Uterus (tissue), 4 donors: ENCODE results near the gene EFCAB14. TPM values are rescaled to one million over a fixed set of nuclear protein-coding genes. Genes with fewer than 3 reads are reported as not detected.
A peak's percentile ranks its signal among the peaks of the same experiment; 100 is the strongest.
"Not testable (repeated sequence)": the region's sequence is repeated elsewhere in the genome, so short reads cannot be mapped to it uniquely, and the experiment has no call there.

ENCODE experiments used
- DNase-seq, 2 donors: peaks; one replicate each; pipeline ENCODE4 v3.0.0-alpha.2; 2019 to 2020
- H3K27ac ChIP-seq, 2 donors: fragments of 200-600 bp; sonication (generic); 1 replicate in 1 of 2; 2 replicates in 1 of 2; pipeline ENCODE4 v1.5.1; 2016 to 2018
- H3K27me3 ChIP-seq, 2 donors: fragments of 200-600 bp; sonication (generic); one replicate each; pipeline ENCODE4 v1.5.1; 2018 to 2019; ENCODE audit warnings: control low read depth in 1 of 2
- H3K36me3 ChIP-seq, 2 donors: fragments of 200-600 bp; sonication (generic); one replicate each; pipeline ENCODE4 v1.5.1; 2019; ENCODE audit warnings: control low read depth in 1 of 2
- H3K4me1 ChIP-seq, 2 donors: fragments of 200-600 bp; sonication (generic); one replicate each; pipeline ENCODE4 v1.5.1; 2018 to 2019; ENCODE audit warnings: control low read depth in 1 of 2
- H3K4me3 ChIP-seq, 2 donors: fragments of 200-600 bp; sonication (generic); 1 replicate in 1 of 2; 2 replicates in 1 of 2; pipeline ENCODE4 v1.5.1; 2018 to 2019; ENCODE audit warnings: mild to moderate bottlenecking in 1 of 2
- H3K9me3 ChIP-seq, 2 donors: fragments of 200-600 bp; sonication (generic); one replicate each; pipeline ENCODE4 v1.5.1; 2019; ENCODE audit warnings: control low read depth in 1 of 2
- CTCF ChIP-seq, 4 experiments: fragments of 200-600 bp in 2 of 4; fragments of 450-650 bp in 2 of 4; sonication (generic) in 2 of 4; IDR thresholded peaks; one replicate each; pipeline ENCODE4 v1.5.1; 2016 to 2019; ENCODE audit warnings: antibody characterized with exemption in 4 of 4, mild to moderate bottlenecking in 2 of 4, moderate library complexity in 1 of 4
- POLR2A ChIP-seq, 2 donors: fragments of 450-650 bp; IDR thresholded peaks; one replicate each; pipeline ENCODE4 v1.6.1; 2016; ENCODE audit warnings: antibody characterized with exemption in 2 of 2, mild to moderate bottlenecking in 1 of 2, moderate library complexity in 1 of 2
- intact Hi-C: fragments of 100-400 bp; cut with DNase I; formaldehyde crosslinking; loops from one replicate; pipeline ENCODE4 v1.15.1; 2023; ENCODE audit warnings: low total_unique reads
- total RNA-seq, 4 donors: library from RNA; depleted of rRNA in 3 of 4; stranded (reverse); fragments of >200 nt in 3 of 4; gene quantifications; one replicate each; pipeline versions ENCODE4 v1.1.0 to v1.2.4, GENCODE V29; 2014 to 2023
- donor health status: DM: yes; HTN: yes; CAD: no.

Gene EFCAB14
- total RNA-seq, 4 donors from 2014 or later = 63.5 to 188 (median 96.0) TPM

- TF ChIP-seq POLR2A (IDR thresholded peaks at IDR 0.05) (no peak), CTCF (IDR thresholded peaks at IDR 0.05) (no peak)
- H3K4me3 ChIP-seq = no peak overlapping the region
- H3K27ac ChIP-seq = no peak overlapping the region
- no peaks in the 10 kb centered on the region for H3K27me3 ChIP-seq
- DNase-seq = no peak
- intact Hi-C loops = no loop called here
- no peaks in the 10 kb centered on the region for H3K4me1 ChIP-seq
- no peaks in the 10 kb centered on the region for H3K36me3 ChIP-seq
- H3K9me3 ChIP-seq = no peaks in the 10 kb centered on the region
Observed at GRCh38 chr1:46659307-46659870, 59.5 kb downstream of the EFCAB14 start.

GRCh38 chr1:46657775-46658174 lies 61.1 kb downstream of the EFCAB14 start:
- H3K36me3 ChIP-seq = no peaks in the 10 kb centered on the region
- no peaks in the 10 kb centered on the region for H3K9me3 ChIP-seq
- TF ChIP-seq POLR2A (IDR thresholded peaks at IDR 0.05) (no peak), CTCF (IDR thresholded peaks at IDR 0.05) (no peak)
- no peak for DNase-seq
- no peak overlapping the region for H3K4me3 ChIP-seq
- H3K27me3 ChIP-seq = no peaks in the 10 kb centered on the region
- no peak overlapping the region for H3K27ac ChIP-seq
- intact Hi-C loops = no loop called here
- H3K4me1 ChIP-seq = no peaks in the 10 kb centered on the region

- no peak for DNase-seq
- TF ChIP-seq CTCF (IDR thresholded peaks at IDR 0.05) = no peak
- no peak for TF ChIP-seq POLR2A (IDR thresholded peaks at IDR 0.05)
- no peaks in the 10 kb centered on the region for H3K9me3 ChIP-seq
- intact Hi-C loops = no loop called here
- no peak overlapping the region for H3K27ac ChIP-seq
- no peaks in the 10 kb centered on the region for H3K27me3 ChIP-seq
- no peaks in the 10 kb centered on the region for H3K4me1 ChIP-seq
- no peaks in the 10 kb centered on the region for H3K36me3 ChIP-seq
- no peak overlapping the region for H3K4me3 ChIP-seq
Observed at GRCh38 chr1:46656643-46657042, 62.3 kb downstream of the EFCAB14 start.

- intact Hi-C loops = no loop called here
- Histone ChIP-seq H3K36me3 (no peaks in the 10 kb centered on the region), H3K4me3 (no peak overlapping the region), H3K27me3 (no peaks in the 10 kb centered on the region), H3K9me3 (no peaks in the 10 kb centered on the region), H3K4me1 (no peaks in the 10 kb centered on the region), H3K27ac (no peak overlapping the region)
- no peak for DNase-seq
- TF ChIP-seq POLR2A (IDR thresholded peaks at IDR 0.05) (no peak), CTCF (IDR thresholded peaks at IDR 0.05) (no peak)
Observed at GRCh38 chr1:46655848-46656247, 63.1 kb downstream of the EFCAB14 start.

- H3K4me3 ChIP-seq, H3K9me3 ChIP-seq, H3K27me3 ChIP-seq, intact Hi-C loops, H3K36me3 ChIP-seq, DNase-seq, H3K27ac ChIP-seq, H3K4me1 ChIP-seq: not testable (repeated sequence)
Observed at GRCh38 chr1:46654698-46655097, 64.2 kb downstream of the EFCAB14 start.

GRCh38 chr1:46654012-46654411 lies 64.9 kb downstream of the EFCAB14 start:
- Histone ChIP-seq H3K27me3 (no peaks in the 10 kb centered on the region), H3K9me3 (peaks cover 0 to 3% of the 10 kb centered on the region in 2 donors), H3K27ac (peak overlapping the region; percentile 47 to 72), H3K36me3 (no peaks in the 10 kb centered on the region), H3K4me3 (no peak overlapping the region), H3K4me1 (no peaks in the 10 kb centered on the region)
- TF ChIP-seq POLR2A (IDR thresholded peaks at IDR 0.05) (no peak), CTCF (IDR thresholded peaks at IDR 0.05) (no peak)
- intact Hi-C loops = no loop called here
- DNase-seq = no peak
